Endothelial cell of umbilical vein (primary cell): ENCODE results near the gene PDZD4. TPM values are rescaled to one million over a fixed set of nuclear protein-coding genes. Genes with fewer than 3 reads are reported as not detected.

ENCODE experiments used
- BruUV-seq: library from RNA; stranded (reverse); fragments of 400-500 nt; replicated peaks from 2 replicates; lab custom pipeline; 2021; lab: Mats Ljungman, UMichigan
- CTCF ChIA-PET: fragments of 300-600, 350-600 bp; sonication (Branson Sonifier 250); formaldehyde crosslinking; loops from one replicate; lab custom pipeline; 2021; ENCODE audit warnings: antibody characterized with exemption, inconsistent platforms; lab: Charles Lee
- POLR2A ChIA-PET: fragments of 300-600, 350-600 bp; sonication (Branson Sonifier 250); formaldehyde crosslinking; loops from one replicate; lab custom pipeline; 2021; ENCODE audit warnings: antibody characterized with exemption, inconsistent platforms; lab: Charles Lee
- DNase-seq: peaks from one replicate; pipeline ENCODE4 v3.0.0-alpha.2; 2011; ENCODE audit warnings: low read depth, low spot score
- FAIRE-seq: peaks from 2 replicates; lab custom pipeline; 2011; peaks lifted over from hg19 to GRCh38; lab: Jason Lieb, UNC
- H2AFZ ChIP-seq: 2 replicates; pipeline ENCODE4 v1.6.0; 2012; ENCODE audit warnings: low read depth, low read length, control low read depth, inconsistent platforms
- H3K27ac ChIP-seq: 2 replicates; pipeline ENCODE4 v1.5.1; 2011; ENCODE audit warnings: low read depth, mild to moderate bottlenecking, control low read depth, low read length, moderate library complexity; ENCODE audit not compliant: insufficient read depth
- H3K27me3 ChIP-seq, 2 experiments: 2 replicates each; pipeline versions ENCODE4 v1.6.0 to v1.6.1; 2011; ENCODE audit warnings: low read length in 2 of 2, mixed read lengths in 1 of 2; ENCODE audit not compliant: control insufficient read depth in 2 of 2, insufficient read depth in 2 of 2
- H3K36me3 ChIP-seq, 2 experiments: 2 replicates in 1 of 2; 3 replicates in 1 of 2; pipeline ENCODE4 v1.5.1; 2011; ENCODE audit warnings: low read length in 2 of 2, mild to moderate bottlenecking in 1 of 2, moderate library complexity in 1 of 2; ENCODE audit not compliant: control insufficient read depth in 2 of 2, insufficient read depth in 2 of 2; ENCODE audit errors: extremely low read depth in 1 of 2
- H3K4me1 ChIP-seq: 3 replicates; pipeline ENCODE4 v1.5.1; 2011; ENCODE audit warnings: mild to moderate bottlenecking, low read length; ENCODE audit not compliant: control insufficient read depth, insufficient read depth; ENCODE audit errors: extremely low read depth
- H3K4me2 ChIP-seq: 2 replicates; pipeline ENCODE4 v1.6.1; 2011; ENCODE audit warnings: low read length, control low read depth, mixed read lengths; ENCODE audit not compliant: insufficient read depth
- H3K4me3 ChIP-seq, 3 experiments: fragments of 200-600 bp in 1 of 3; sonication (generic), shearing (Covaris generic) in 1 of 3; replicated peaks in 1 of 3; 2 replicates each; pipeline ENCODE4 v1.5.1; 2011 to 2016; ENCODE audit warnings: control low read depth in 3 of 3, low read length in 3 of 3, mild to moderate bottlenecking in 2 of 3, inconsistent platforms in 1 of 3, low read depth in 1 of 3, moderate library complexity in 1 of 3; ENCODE audit not compliant: insufficient read depth in 1 of 3
- H3K79me2 ChIP-seq: 2 replicates; pipeline ENCODE4 v1.6.0; 2012; ENCODE audit warnings: low read length, inconsistent platforms; ENCODE audit not compliant: control insufficient read depth, insufficient read depth
- H3K9ac ChIP-seq: replicated peaks from 2 replicates; pipeline ENCODE3; 2011; ENCODE audit warnings: low read length, control low read depth; ENCODE audit not compliant: insufficient read depth; ENCODE audit errors: extremely low read depth
- H3K9me1 ChIP-seq: replicated peaks from 3 replicates; pipeline ENCODE4 v1.6.0; 2011; ENCODE audit warnings: mild to moderate bottlenecking, low read length; ENCODE audit not compliant: control insufficient read depth, insufficient read depth; ENCODE audit errors: extremely low read depth
- H3K9me3 ChIP-seq: replicated peaks from 2 replicates; pipeline ENCODE4 v1.5.1; 2012; ENCODE audit warnings: low read length, inconsistent platforms; ENCODE audit not compliant: control insufficient read depth, insufficient read depth
- H4K20me1 ChIP-seq: replicated peaks from 2 replicates; pipeline ENCODE3; 2011; ENCODE audit warnings: mild to moderate bottlenecking, low read length; ENCODE audit not compliant: control insufficient read depth, insufficient read depth; ENCODE audit errors: extremely low read depth
- CTCF ChIP-seq, 2 donors: IDR thresholded peaks; 1 replicate in 1 of 2; 2 replicates in 1 of 2; pipeline ENCODE4 v1.5.1; 2011; ENCODE audit warnings: low read length in 2 of 2, mild to moderate bottlenecking in 2 of 2, moderate library complexity in 2 of 2, control low read depth in 1 of 2, inconsistent platforms in 1 of 2, low read depth in 1 of 2; ENCODE audit not compliant: insufficient read depth in 1 of 2; ENCODE audit errors: extremely low read depth in 1 of 2
- EZH2 ChIP-seq: IDR thresholded peaks from 2 replicates; pipeline ENCODE4 v1.6.1; 2012; ENCODE audit warnings: borderline replicate concordance, low read depth, mild to moderate bottlenecking, moderate library complexity, low read length, inconsistent platforms; ENCODE audit not compliant: severe bottlenecking
- FOS ChIP-seq: IDR thresholded peaks from 2 replicates; pipeline ENCODE4 v1.6.1; 2011; ENCODE audit warnings: mild to moderate bottlenecking, low read length, moderate library complexity, borderline replicate concordance; ENCODE audit not compliant: insufficient read depth
- GATA2 ChIP-seq: IDR thresholded peaks from 2 replicates; pipeline ENCODE4 v1.7.0; 2011; ENCODE audit warnings: low read depth, mild to moderate bottlenecking, moderate library complexity, mixed read lengths, low read length; ENCODE audit not compliant: insufficient read length, insufficient read depth
- JUN ChIP-seq: IDR thresholded peaks from 2 replicates; pipeline ENCODE4 v1.6.1; 2011; ENCODE audit warnings: borderline replicate concordance, low read depth; ENCODE audit not compliant: insufficient read length, insufficient read depth
- MAX ChIP-seq: IDR thresholded peaks from 2 replicates; pipeline ENCODE4 v1.6.1; 2011; ENCODE audit not compliant: insufficient read depth, insufficient read length
- MYC ChIP-seq: IDR thresholded peaks from one replicate; pipeline ENCODE4 v1.6.1; 2011; ENCODE audit warnings: mild to moderate bottlenecking, low read depth, low read length
- POLR2A ChIP-seq: IDR thresholded peaks from 2 replicates; pipeline ENCODE4 v1.6.1; 2012; ENCODE audit warnings: low read depth, mild to moderate bottlenecking, control low read depth, low read length
- POLR2AphosphoS5 ChIP-seq: IDR thresholded peaks from 2 replicates; pipeline ENCODE4 v1.6.1; 2012; ENCODE audit warnings: low read depth, mild to moderate bottlenecking, control low read depth, low read length, moderate library complexity; ENCODE audit not compliant: insufficient read depth
- dilution Hi-C: fragments of 300-500 bp; cut with MboI; formaldehyde crosslinking; loops from one replicate; pipeline ENCODE4 v1.15.0; 2019; ENCODE audit warnings: low sequenced_read_pairs; ENCODE audit not compliant: extremely low pct_ligation_motif_present
- intact Hi-C: fragments of 100-400 bp; cut with micrococcal nuclease; formaldehyde crosslinking; loops from one replicate; pipeline ENCODE4 v1.10.0; 2022
- polyA plus RNA-seq, 4 experiments: library from polyadenylated mRNA; depleted of rRNA in 3 of 4; stranded (reverse) in 3 of 4; unstranded in 1 of 4; fragments of >200 nt; gene quantifications; 2 replicates each; pipeline versions ENCODE4 v1.2.1 to v1.2.3, GENCODE V29; 2011 to 2012; ENCODE audit warnings: missing spikeins in 1 of 4
- total RNA-seq: library from RNA; stranded (reverse); gene quantifications from 2 replicates; pipeline ENCODE4 v1.2.3, GENCODE V29; 2021

Gene PDZD4
- total and polyA plus RNA-seq, 2 donors (not counting 3 experiments of a cell fraction or from before 2014, with no cell fraction given): 0.07 to 0.09 TPM

GRCh38 chrX:153778181-153778580 is 52.2 kb downstream of the PDZD4 start:
- no peaks in the 10 kb centered on the region for H3K79me2 ChIP-seq
- dilution Hi-C loops (no loop called here), intact Hi-C loops (no loop called here)
- H3K9ac ChIP-seq: no peak overlapping the region
- TF ChIP-seq MAX (no peak), JUN (no peak), POLR2AphosphoS5 (no peak), CTCF (IDR thresholded peaks at IDR 0.05; ENCODE audit: extremely low read depth in 1 of 2, insufficient read depth in 1 of 2, low read depth in 1 of 2, low read length in 2 of 2) (no peak), MYC (no peak), POLR2A (no peak), FOS (no peak), GATA2 (no peak), EZH2 (no peak)
- ChIA-PET CTCF (interaction anchor here (0.9 to 1.1 kb wide), 3 partner anchors 14 to 169 kb away, joined by 3 to 6 read pairs (median 3); partner anchors contain the start of gene PLXNB3), POLR2A (no interaction called here)
- no peak overlapping the region for H3K4me3 ChIP-seq
- H3K9me1 ChIP-seq: no peaks in the 10 kb centered on the region
- no peaks in the 10 kb centered on the region for H4K20me1 ChIP-seq
- BruUV-seq: no TSS peak
- H3K36me3 ChIP-seq: peaks cover 0 to 5% of the 10 kb centered on the region in 2 experiments
- FAIRE-seq (no peak), DNase-seq (no peak)
- H3K27me3 ChIP-seq: no peaks in the 10 kb centered on the region
- no peak overlapping the region for H2AFZ ChIP-seq
- no peaks in the 10 kb centered on the region for H3K4me1 ChIP-seq
- H3K4me2 ChIP-seq: no peak overlapping the region
- H3K27ac ChIP-seq: no peak overlapping the region
- H3K9me3 ChIP-seq: no peaks in the 10 kb centered on the region
